Testis (tissue), 3 donors: ENCODE measurements around the gene ELL2. TPM values are rescaled to one million over a fixed set of nuclear protein-coding genes. Genes with fewer than 3 reads are reported as not detected.
A peak's percentile ranks its signal among the peaks of the same experiment; 100 is the strongest.

Source experiments
- DNase-seq: peaks from one replicate; pipeline ENCODE4 v3.0.0-alpha.2; 2019
- H3K27ac ChIP-seq, 2 donors: fragments of 200-600 bp; sonication (generic); one replicate each; pipeline ENCODE4 v1.5.1; 2019
- H3K27me3 ChIP-seq: fragments of 200-600 bp; sonication (generic); one replicate; pipeline ENCODE4 v1.5.1; 2019
- H3K36me3 ChIP-seq: fragments of 200-600 bp; sonication (generic); one replicate; pipeline ENCODE4 v1.5.1; 2017; ENCODE audit warnings: low read depth; ENCODE audit errors: missing control alignments
- H3K4me1 ChIP-seq: fragments of 200-600 bp; sonication (generic); one replicate; pipeline ENCODE4 v1.5.1; 2019
- H3K4me3 ChIP-seq, 2 donors: fragments of 200-600 bp; sonication (generic); one replicate each; pipeline ENCODE4 v1.5.1; 2017 to 2019
- H3K9me3 ChIP-seq: fragments of 200-600 bp; sonication (generic); one replicate; pipeline ENCODE4 v1.5.1; 2017
- POLR2A ChIP-seq: fragments of 450-650 bp; IDR thresholded peaks from one replicate; pipeline ENCODE4 v1.6.1; 2017; ENCODE audit warnings: antibody characterized with exemption, mild to moderate bottlenecking, moderate library complexity
- WGBS, 2 donors: methylation state at CpG; one replicate each; pipeline ENCODE4 v1.1.5; 2018; 5-methylcytosine and 5-hydroxymethylcytosine counted together
- intact Hi-C: fragments of 100-400 bp; cut with DNase I; formaldehyde crosslinking; loops from one replicate; pipeline ENCODE4 v1.15.1; 2023; ENCODE audit warnings: low total_unique reads
- polyA plus RNA-seq: library from polyadenylated mRNA; stranded (reverse); fragments of 350-450 nt; fragmentation: Illumina TruSeq; extraction: RNeasy Lipid Tissue Mini Kit (QIAGEN cat#74804); gene quantifications from one replicate; pipeline ENCODE4 v1.2.3, GENCODE V29; 2014; ENCODE audit warnings: low read depth, low replicate concordance; ENCODE audit not compliant: insufficient read depth
- total RNA-seq, 2 donors: library from RNA; depleted of rRNA; stranded (reverse); fragments of >200 nt; gene quantifications; one replicate each; pipeline ENCODE4 v1.2.3, GENCODE V29; 2016
- TF ChIP-seq, protein P1 (sequence below), 3 experiments: fragments of 450-650 bp in 2 of 3; fragments of 200-600 bp in 1 of 3; sonication (generic) in 1 of 3; IDR thresholded peaks; one replicate each; pipeline ENCODE4 v1.5.1; 2016 to 2019; ENCODE audit warnings: antibody characterized with exemption in 3 of 3, mild to moderate bottlenecking in 2 of 3, moderate library complexity in 1 of 3

The ELL2 gene
- total and polyA plus RNA-seq, 3 donors from 2014 or later = 32.1 to 87.3 (median 78.9) TPM

DNA sequence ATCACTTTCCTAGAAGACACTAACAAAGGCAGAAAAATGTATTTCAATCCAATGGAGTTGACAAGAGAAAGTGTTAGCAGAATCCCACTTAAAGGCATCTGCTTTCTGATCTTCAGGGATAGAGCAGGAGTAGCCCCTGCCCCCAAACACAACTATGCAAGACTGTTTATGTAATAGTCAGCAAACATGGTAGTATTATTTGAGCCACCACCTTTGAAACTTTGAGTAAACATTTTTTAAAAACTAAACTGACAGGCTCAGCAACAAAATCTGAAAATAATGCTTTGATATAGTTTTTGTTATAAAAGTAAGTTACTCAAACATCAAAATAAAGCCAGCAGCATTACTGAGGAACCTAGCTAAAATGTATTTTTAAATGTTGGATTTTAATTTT lies 4.8 kb downstream of the ELL2 start:
- intact Hi-C loops = no loop called here
- Histone ChIP-seq H3K4me1 (peaks cover 9% of the 10 kb centered on the region), H3K27me3 (no peaks in the 10 kb centered on the region), H3K4me3 (no peak overlapping the region), H3K27ac (peak overlapping the region; percentile 27 to 41), H3K36me3 (no peaks in the 10 kb centered on the region), H3K9me3 (no peaks in the 10 kb centered on the region)
- no peak for DNase-seq
- TF ChIP-seq, protein P1, sequence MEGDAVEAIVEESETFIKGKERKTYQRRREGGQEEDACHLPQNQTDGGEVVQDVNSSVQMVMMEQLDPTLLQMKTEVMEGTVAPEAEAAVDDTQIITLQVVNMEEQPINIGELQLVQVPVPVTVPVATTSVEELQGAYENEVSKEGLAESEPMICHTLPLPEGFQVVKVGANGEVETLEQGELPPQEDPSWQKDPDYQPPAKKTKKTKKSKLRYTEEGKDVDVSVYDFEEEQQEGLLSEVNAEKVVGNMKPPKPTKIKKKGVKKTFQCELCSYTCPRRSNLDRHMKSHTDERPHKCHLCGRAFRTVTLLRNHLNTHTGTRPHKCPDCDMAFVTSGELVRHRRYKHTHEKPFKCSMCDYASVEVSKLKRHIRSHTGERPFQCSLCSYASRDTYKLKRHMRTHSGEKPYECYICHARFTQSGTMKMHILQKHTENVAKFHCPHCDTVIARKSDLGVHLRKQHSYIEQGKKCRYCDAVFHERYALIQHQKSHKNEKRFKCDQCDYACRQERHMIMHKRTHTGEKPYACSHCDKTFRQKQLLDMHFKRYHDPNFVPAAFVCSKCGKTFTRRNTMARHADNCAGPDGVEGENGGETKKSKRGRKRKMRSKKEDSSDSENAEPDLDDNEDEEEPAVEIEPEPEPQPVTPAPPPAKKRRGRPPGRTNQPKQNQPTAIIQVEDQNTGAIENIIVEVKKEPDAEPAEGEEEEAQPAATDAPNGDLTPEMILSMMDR (IDR thresholded peaks at IDR 0.05) = no peak
- TF ChIP-seq POLR2A = no peak

DNA sequence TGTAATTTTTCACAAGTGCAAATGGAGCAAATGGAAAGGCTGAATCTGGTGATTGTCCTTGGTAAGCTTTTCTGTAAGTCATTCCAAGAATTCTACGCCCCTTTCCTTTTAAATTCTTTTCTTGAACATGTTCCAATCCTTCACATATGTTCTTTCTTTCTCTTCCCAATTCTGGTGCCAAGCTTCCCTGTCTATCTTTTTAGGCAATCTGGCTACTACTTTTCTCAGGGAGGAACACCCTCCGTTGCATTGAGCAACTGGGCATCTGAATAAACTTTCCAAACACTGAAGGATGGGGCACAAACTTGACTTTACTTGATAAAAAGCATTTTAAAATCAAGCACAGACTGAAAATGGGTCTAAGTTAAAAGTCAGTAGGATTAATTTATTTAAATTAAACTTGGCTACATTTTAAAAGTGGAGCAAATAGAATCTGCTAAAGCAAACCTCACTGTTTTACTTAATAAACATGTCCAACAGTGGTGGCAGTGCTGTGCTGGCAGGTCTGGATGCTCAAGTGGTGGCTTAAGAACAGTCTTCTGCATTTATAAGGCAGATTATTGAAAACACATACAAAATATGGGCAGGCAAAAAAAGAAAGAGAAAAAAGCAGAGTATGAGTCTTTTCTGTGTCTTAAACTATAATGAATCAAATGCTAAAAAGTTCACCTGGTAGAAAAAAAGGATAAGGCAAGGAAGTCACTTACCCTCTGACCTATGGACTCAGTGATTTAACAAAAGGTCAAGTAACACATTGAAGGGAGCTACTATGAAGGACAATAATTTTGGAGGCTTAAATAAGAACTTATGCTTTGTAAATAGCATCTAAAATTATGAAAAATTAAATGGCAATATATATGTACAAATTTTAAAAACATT lies 5.4 kb downstream of the ELL2 start:
- no peaks in the 10 kb centered on the region for H3K27me3 ChIP-seq
- H3K4me3 ChIP-seq = no peak overlapping the region
- WGBS, 2 donors = 49 to 56% methylated on average over 2 of the region's 2 CpGs
- H3K9me3 ChIP-seq = no peaks in the 10 kb centered on the region
- peak overlapping the region; percentile 27 to 41 for H3K27ac ChIP-seq
- TF ChIP-seq, protein P1 (IDR thresholded peaks at IDR 0.05) = no peak
- no peak for TF ChIP-seq POLR2A
- intact Hi-C loops = no loop called here
- DNase-seq = peak; percentile 56
- peaks cover 9% of the 10 kb centered on the region for H3K4me1 ChIP-seq
- no peaks in the 10 kb centered on the region for H3K36me3 ChIP-seq

DNA sequence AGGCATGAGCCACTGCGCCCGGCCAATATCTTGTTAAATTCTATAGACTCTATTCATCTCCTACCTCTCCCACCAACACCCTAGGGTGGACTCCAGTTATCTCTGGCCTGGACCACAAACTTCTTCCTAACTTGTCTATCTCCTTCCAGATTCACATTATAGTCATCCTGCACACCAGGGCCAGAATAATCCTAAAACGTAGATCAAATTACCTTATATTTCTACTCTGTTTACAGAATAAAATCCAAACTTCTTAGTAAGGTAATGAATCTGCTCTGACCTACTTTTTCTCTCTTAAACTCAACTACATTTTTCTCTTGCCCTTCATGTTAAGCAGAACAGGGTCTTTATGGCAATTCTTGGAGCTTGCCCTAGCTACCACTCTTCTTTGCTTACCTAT lies 6.9 kb downstream of the ELL2 start:
- Histone ChIP-seq H3K4me3 (no peak overlapping the region), H3K4me1 (peaks cover 9% of the 10 kb centered on the region), H3K27ac (peak overlapping the region in 1 of 2 donors; percentile 12), H3K36me3 (no peaks in the 10 kb centered on the region), H3K9me3 (no peaks in the 10 kb centered on the region), H3K27me3 (no peaks in the 10 kb centered on the region)
- 81 to 91% methylated on average over 3 of the region's 3 CpGs for WGBS, 2 donors
- DNase-seq = no peak
- no peak for TF ChIP-seq POLR2A
- TF ChIP-seq, protein P1 (IDR thresholded peaks at IDR 0.05) = no peak
- intact Hi-C loops = no loop called here

DNA sequence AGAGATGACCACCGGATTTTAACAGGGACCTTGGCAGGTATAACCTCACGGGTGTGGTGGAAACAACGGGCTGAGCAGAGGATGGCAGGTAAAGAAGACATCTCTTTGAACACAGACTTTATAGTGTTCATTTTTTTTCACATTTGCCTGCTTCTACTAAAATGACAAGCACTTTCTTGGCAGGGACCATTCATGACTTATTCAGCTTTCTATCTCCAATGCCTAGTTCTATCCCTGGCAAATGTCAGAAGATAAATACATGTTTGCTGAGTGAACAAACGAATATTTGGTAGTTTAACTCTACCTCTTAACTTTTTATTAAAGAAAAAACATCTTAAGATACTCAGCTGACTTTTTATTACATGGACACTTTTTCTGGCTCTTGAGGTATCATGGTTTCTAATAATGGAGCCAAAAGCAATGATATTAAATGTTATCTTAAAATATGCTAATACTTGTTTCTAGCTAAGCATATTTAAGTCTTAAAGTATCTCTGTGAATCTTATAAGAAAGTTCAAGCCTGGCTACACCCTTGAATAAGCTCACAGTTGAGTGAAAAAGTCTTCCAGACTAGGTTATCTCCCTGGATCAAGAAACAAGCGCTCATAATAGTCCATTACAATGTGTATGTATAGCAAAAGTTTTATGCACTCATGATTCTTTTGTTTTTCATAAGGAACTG lies 8.5 kb downstream of the ELL2 start:
- intact Hi-C loops = no loop called here
- Histone ChIP-seq H3K27me3 (no peaks in the 10 kb centered on the region), H3K27ac (peak overlapping the region in 1 of 2 donors; percentile 31), H3K9me3 (no peaks in the 10 kb centered on the region), H3K36me3 (no peaks in the 10 kb centered on the region), H3K4me3 (no peak overlapping the region), H3K4me1 (peaks cover 9% of the 10 kb centered on the region)
- TF ChIP-seq POLR2A = no peak
- WGBS, 2 donors = 79 to 81% methylated on average over 5 of the region's 5 CpGs
- no peak for DNase-seq

DNA sequence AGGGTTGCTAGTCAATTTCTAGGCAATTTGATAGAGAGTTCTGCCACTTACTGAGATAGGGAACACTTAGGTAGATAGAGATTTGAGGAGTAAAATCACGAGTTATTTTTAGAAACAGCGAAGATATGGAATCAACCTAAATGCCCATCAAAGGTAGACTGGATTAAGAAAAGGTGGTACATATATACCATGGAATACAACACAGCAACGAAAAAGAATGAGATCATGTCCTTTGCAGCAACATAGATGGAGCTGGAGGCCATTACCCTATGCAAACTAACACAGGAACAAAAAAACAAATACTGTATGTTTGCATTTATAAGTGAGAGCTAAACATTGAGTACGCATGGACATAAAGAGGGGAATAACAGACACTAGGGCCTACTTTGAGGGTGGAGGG lies 9.7 kb downstream of the ELL2 start:
- Histone ChIP-seq H3K9me3 (no peaks in the 10 kb centered on the region), H3K4me1 (peaks cover 9% of the 10 kb centered on the region), H3K36me3 (no peaks in the 10 kb centered on the region), H3K27ac (no peak overlapping the region), H3K4me3 (no peak overlapping the region), H3K27me3 (no peaks in the 10 kb centered on the region)
- no peak for DNase-seq
- TF ChIP-seq POLR2A = no peak
- TF ChIP-seq, protein P1 (IDR thresholded peaks at IDR 0.05) = no peak
- 85 to 90% methylated on average over 4 of the region's 4 CpGs for WGBS, 2 donors
- intact Hi-C loops = no loop called here
